ENCODE data around the gene DNAH3. TPM values are rescaled to one million over a fixed set of nuclear protein-coding genes. Genes with fewer than 3 reads are reported as not detected.

Gene DNAH3
- total RNA-seq, 1 donor from 2014 or later: not detected

GRCh38 chr16:21088646-21089538 is 61.8 kb downstream of the DNAH3 start:
- H3K36me3 Mint-ChIP-seq (ENCODE audit: unreplicated experiment): peaks cover 5% of the 10 kb centered on the region
- TF ChIP-seq CTCF (IDR thresholded peaks at IDR 0.05): no peak
- H3K27me3 Mint-ChIP-seq (ENCODE audit: unreplicated experiment): peaks cover 36% of the 10 kb centered on the region
- H3K4me1 Mint-ChIP-seq (ENCODE audit: unreplicated experiment): no peaks in the 10 kb centered on the region
- no peak overlapping the region for H3K4me3 Mint-ChIP-seq (ENCODE audit: unreplicated experiment)
- peaks cover 5% of the 10 kb centered on the region for H3K9me3 Mint-ChIP-seq (ENCODE audit: unreplicated experiment)
- H3K27ac Mint-ChIP-seq (ENCODE audit: unreplicated experiment): no peak overlapping the region
- DNase-seq (ENCODE audit: extremely low spot score, unreplicated experiment): no peak

- no peak for DNase-seq (ENCODE audit: extremely low spot score, unreplicated experiment)
- Mint-ChIP-seq H3K4me3 (ENCODE audit: unreplicated experiment) (no peak overlapping the region), H3K27ac (ENCODE audit: unreplicated experiment) (no peak overlapping the region), H3K27me3 (ENCODE audit: unreplicated experiment) (peaks cover 31% of the 10 kb centered on the region), H3K36me3 (ENCODE audit: unreplicated experiment) (peaks cover 5% of the 10 kb centered on the region), H3K9me3 (ENCODE audit: unreplicated experiment) (peaks cover 5% of the 10 kb centered on the region), H3K4me1 (ENCODE audit: unreplicated experiment) (no peaks in the 10 kb centered on the region)
- no peak for TF ChIP-seq CTCF (IDR thresholded peaks at IDR 0.05)
Observed at GRCh38 chr16:21088143-21088542, 62.5 kb downstream of the DNAH3 start.

DNA sequence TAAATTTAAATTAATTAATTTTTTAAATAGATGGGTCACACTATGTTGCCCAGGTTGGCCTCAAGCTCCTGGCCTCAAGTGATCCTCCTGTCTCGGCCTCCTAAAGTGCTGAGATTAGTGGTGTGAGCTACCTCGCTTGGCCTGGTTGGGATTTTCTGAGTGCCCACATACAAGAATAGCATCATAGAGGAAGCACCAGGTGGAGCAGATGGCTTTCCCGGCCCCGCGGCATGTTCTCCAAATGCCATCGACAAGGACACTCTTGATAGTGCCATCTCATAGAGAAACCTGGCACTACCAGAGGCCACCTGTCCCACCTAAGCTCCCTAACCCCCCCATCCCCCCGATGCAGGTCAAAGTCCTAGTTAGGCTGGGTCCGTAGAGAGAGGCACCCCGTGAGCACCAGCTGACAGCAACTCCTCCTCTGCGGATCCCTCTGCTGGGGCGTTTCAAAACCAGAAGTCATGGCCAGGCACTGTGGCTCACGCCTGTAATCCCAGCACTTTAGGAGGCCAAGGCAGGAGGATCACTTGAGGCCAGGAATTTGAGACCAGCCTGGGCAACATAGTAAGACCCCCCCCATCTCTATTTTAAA is 65.9 kb downstream of the DNAH3 start:
- no peak overlapping the region for H3K27ac Mint-ChIP-seq (ENCODE audit: unreplicated experiment)
- H3K36me3 Mint-ChIP-seq (ENCODE audit: unreplicated experiment): peaks cover 4% of the 10 kb centered on the region
- H3K27me3 Mint-ChIP-seq (ENCODE audit: unreplicated experiment): peaks cover 7% of the 10 kb centered on the region
- H3K9me3 Mint-ChIP-seq (ENCODE audit: unreplicated experiment): peaks cover 4% of the 10 kb centered on the region
- no peaks in the 10 kb centered on the region for H3K4me1 Mint-ChIP-seq (ENCODE audit: unreplicated experiment)
- no peak for TF ChIP-seq CTCF (IDR thresholded peaks at IDR 0.05)
- no peak for DNase-seq (ENCODE audit: extremely low spot score, unreplicated experiment)
- no peak overlapping the region for H3K4me3 Mint-ChIP-seq (ENCODE audit: unreplicated experiment)

- Mint-ChIP-seq H3K36me3 (ENCODE audit: unreplicated experiment) (no peaks in the 10 kb centered on the region), H3K9me3 (ENCODE audit: unreplicated experiment) (no peaks in the 10 kb centered on the region), H3K4me1 (ENCODE audit: unreplicated experiment) (no peaks in the 10 kb centered on the region), H3K27ac (ENCODE audit: unreplicated experiment) (no peak overlapping the region), H3K27me3 (ENCODE audit: unreplicated experiment) (peaks cover 2% of the 10 kb centered on the region), H3K4me3 (ENCODE audit: unreplicated experiment) (no peak overlapping the region)
- TF ChIP-seq CTCF (IDR thresholded peaks at IDR 0.05): peak; percentile 76
- DNase-seq (ENCODE audit: extremely low spot score, unreplicated experiment): no peak
Observed at GRCh38 chr16:21083729-21084268, 66.8 kb downstream of the DNAH3 start.

DNA sequence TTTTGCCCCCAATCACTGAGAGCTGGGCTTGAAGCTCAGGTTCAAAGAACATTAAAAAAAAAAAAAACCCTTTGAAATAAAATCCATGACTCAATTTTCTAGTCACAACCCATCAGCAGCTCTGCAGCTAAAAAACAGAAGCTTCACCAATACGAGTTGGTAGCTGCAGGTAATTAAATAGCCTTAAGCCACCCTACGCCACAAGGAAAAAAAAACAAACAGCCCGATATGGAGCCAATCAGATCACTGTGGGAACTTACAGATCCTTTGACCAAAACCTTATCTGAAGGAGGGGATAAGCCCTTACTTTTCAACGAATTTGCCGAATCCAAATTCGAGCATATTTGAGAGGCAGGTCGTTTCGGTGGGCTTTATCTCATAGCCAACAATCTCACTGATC is 69.3 kb downstream of the DNAH3 start:
- Mint-ChIP-seq H3K27me3 (ENCODE audit: unreplicated experiment) (no peaks in the 10 kb centered on the region), H3K4me3 (ENCODE audit: unreplicated experiment) (no peak overlapping the region), H3K27ac (ENCODE audit: unreplicated experiment) (no peak overlapping the region), H3K9me3 (ENCODE audit: unreplicated experiment) (no peaks in the 10 kb centered on the region), H3K4me1 (ENCODE audit: unreplicated experiment) (no peaks in the 10 kb centered on the region), H3K36me3 (ENCODE audit: unreplicated experiment) (no peaks in the 10 kb centered on the region)
- DNase-seq (ENCODE audit: extremely low spot score, unreplicated experiment): no peak
- no peak for TF ChIP-seq CTCF (IDR thresholded peaks at IDR 0.05)
